ENCODE data around the gene GABRA5. TPM values are rescaled to one million over a fixed set of nuclear protein-coding genes. Genes with fewer than 3 reads are reported as not detected.

GABRA5 gene
- total RNA-seq, 1 experiment from 2014 or later, result not detected

DNA sequence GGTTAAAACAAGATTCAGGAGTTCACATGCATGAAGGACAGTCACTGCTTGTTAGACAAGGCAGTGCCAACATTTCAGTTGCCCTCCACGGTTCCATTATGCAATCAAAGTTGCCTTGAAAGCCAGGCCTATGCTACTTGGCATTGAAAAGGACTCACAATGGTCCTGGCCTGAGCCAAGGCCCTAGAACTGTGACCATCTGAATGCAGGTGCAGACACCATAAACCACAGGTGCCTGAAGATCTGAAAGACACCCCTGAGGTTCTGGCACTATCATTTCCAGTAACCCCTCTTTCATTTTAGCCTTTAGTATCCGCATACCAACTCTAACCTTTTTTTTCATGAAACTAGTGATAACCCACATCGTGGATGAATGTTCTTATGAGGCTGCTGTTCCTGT, 2.8 kb downstream of the GABRA5 start:
- no peak for TF ChIP-seq EZH2 (IDR thresholded peaks at IDR 0.05; ENCODE audit: low read depth)
- TF ChIP-seq, protein P1, sequence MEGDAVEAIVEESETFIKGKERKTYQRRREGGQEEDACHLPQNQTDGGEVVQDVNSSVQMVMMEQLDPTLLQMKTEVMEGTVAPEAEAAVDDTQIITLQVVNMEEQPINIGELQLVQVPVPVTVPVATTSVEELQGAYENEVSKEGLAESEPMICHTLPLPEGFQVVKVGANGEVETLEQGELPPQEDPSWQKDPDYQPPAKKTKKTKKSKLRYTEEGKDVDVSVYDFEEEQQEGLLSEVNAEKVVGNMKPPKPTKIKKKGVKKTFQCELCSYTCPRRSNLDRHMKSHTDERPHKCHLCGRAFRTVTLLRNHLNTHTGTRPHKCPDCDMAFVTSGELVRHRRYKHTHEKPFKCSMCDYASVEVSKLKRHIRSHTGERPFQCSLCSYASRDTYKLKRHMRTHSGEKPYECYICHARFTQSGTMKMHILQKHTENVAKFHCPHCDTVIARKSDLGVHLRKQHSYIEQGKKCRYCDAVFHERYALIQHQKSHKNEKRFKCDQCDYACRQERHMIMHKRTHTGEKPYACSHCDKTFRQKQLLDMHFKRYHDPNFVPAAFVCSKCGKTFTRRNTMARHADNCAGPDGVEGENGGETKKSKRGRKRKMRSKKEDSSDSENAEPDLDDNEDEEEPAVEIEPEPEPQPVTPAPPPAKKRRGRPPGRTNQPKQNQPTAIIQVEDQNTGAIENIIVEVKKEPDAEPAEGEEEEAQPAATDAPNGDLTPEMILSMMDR (conservative IDR thresholded peaks at IDR 0.05), result no peak
- H4K20me1 ChIP-seq (ENCODE audit: insufficient read depth), result no peaks in the 10 kb centered on the region
- no peaks in the 10 kb centered on the region for H3K9me2 ChIP-seq (ENCODE audit: insufficient read depth)
- no peak overlapping the region for H3K27ac ChIP-seq
- no TSS peak for BruUV-seq (replicated peaks)
- no peak overlapping the region for H2AFZ ChIP-seq
- no peaks in the 10 kb centered on the region for H3K79me2 ChIP-seq (ENCODE audit: low read depth)
- no peaks in the 10 kb centered on the region for H3K36me3 ChIP-seq (ENCODE audit: low read depth)
- no peak for DNase-seq
- no peaks in the 10 kb centered on the region for H3F3A ChIP-seq (ENCODE audit: insufficient read depth, low read depth)
- no peaks in the 10 kb centered on the region for H3K4me1 ChIP-seq (replicated peaks; ENCODE audit: insufficient read depth)
- CTCF ChIA-PET, result no interaction called here
- H3K4me2 ChIP-seq, result no peak overlapping the region
- H3K9me3 ChIP-seq (ENCODE audit: insufficient read depth, low read depth), result no peaks in the 10 kb centered on the region
- H3K4me3 ChIP-seq, result no peak overlapping the region
- H3K27me3 ChIP-seq (ENCODE audit: insufficient read depth, low read depth), result no peaks in the 10 kb centered on the region; the same call in 1 of the 2 replicates
- intact Hi-C loops (cut with micrococcal nuclease; ENCODE audit: unreplicated experiment), result no loop called here
- POLR2A ChIA-PET (ENCODE audit: unreplicated experiment), result no interaction called here

DNA sequence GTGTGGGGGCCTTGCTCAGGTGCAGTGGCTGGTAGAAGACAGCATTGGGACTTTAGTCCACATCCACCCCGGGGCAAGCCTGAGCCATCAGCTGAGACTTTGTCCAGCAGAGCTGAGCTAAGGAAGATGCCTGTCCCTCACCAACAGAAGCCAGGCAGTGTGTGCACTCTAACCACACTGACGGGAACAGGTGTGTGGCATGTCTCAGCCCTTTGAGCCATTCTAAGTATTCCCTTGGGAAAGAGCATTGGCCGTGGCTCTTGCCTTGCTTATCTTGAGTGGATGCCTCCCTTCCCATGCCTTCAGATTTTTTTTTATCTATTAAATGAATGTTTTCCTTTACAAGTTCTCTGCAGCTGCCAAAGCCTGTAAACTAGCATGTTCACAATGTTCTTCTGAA, 3.5 kb downstream of the GABRA5 start:
- Histone ChIP-seq H3K4me3 (no peak overlapping the region), H3K9me2 (ENCODE audit: insufficient read depth) (no peaks in the 10 kb centered on the region), H3K27ac (no peak overlapping the region), H2AFZ (no peak overlapping the region), H4K20me1 (ENCODE audit: insufficient read depth) (no peaks in the 10 kb centered on the region), H3K27me3 (ENCODE audit: insufficient read depth, low read depth) (no peaks in the 10 kb centered on the region; the same call in 1 of the 2 replicates), H3K9me3 (ENCODE audit: insufficient read depth, low read depth) (no peaks in the 10 kb centered on the region), H3F3A (ENCODE audit: insufficient read depth, low read depth) (no peaks in the 10 kb centered on the region), H3K36me3 (ENCODE audit: low read depth) (no peaks in the 10 kb centered on the region), H3K79me2 (ENCODE audit: low read depth) (no peaks in the 10 kb centered on the region), H3K4me2 (no peak overlapping the region), H3K4me1 (replicated peaks; ENCODE audit: insufficient read depth) (no peaks in the 10 kb centered on the region)
- intact Hi-C loops (cut with micrococcal nuclease; ENCODE audit: unreplicated experiment), result no loop called here
- TF ChIP-seq, protein P1 (conservative IDR thresholded peaks at IDR 0.05), result no peak
- TF ChIP-seq EZH2 (IDR thresholded peaks at IDR 0.05; ENCODE audit: low read depth), result no peak
- ChIA-PET POLR2A (ENCODE audit: unreplicated experiment) (no interaction called here), CTCF (no interaction called here)
- BruUV-seq (replicated peaks), result no TSS peak
- DNase-seq, result no peak

DNA sequence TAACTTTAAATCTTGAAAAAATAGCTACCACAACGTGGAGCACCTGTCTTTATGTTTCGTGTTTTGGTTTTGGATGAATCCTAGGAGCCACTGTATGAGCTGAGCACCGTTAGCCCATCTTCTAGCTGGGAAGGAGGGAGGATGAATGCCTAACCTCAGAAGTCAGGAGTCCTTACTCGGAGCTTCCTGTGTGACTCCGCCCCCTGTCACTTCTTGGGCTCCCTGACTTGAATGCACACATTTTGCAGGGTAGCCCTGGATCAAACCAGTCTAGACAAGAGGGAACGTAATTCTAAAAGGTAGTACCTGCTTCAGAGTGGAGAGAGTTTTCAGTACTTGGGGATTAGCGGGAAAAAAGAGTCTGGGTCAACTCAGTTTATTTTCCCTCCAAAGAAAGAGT, 5.3 kb downstream of the GABRA5 start:
- H2AFZ ChIP-seq, result no peak overlapping the region
- no peaks in the 10 kb centered on the region for H4K20me1 ChIP-seq (ENCODE audit: insufficient read depth)
- no peaks in the 10 kb centered on the region for H3K79me2 ChIP-seq (ENCODE audit: low read depth)
- no peak overlapping the region for H3K27ac ChIP-seq
- no peaks in the 10 kb centered on the region for H3K36me3 ChIP-seq (ENCODE audit: low read depth)
- intact Hi-C loops (cut with micrococcal nuclease; ENCODE audit: unreplicated experiment), result no loop called here
- ChIA-PET CTCF (no interaction called here), POLR2A (ENCODE audit: unreplicated experiment) (no interaction called here)
- H3F3A ChIP-seq (ENCODE audit: insufficient read depth, low read depth), result no peaks in the 10 kb centered on the region
- BruUV-seq (replicated peaks), result no TSS peak
- H3K4me1 ChIP-seq (replicated peaks; ENCODE audit: insufficient read depth), result no peaks in the 10 kb centered on the region
- H3K27me3 ChIP-seq (ENCODE audit: insufficient read depth, low read depth), result peaks cover 5% of the 10 kb centered on the region; the same call in 1 of the 2 replicates
- no peaks in the 10 kb centered on the region for H3K9me3 ChIP-seq (ENCODE audit: insufficient read depth, low read depth)
- H3K4me2 ChIP-seq, result no peak overlapping the region
- DNase-seq, result no peak
- no peak overlapping the region for H3K4me3 ChIP-seq
- no peak for TF ChIP-seq EZH2 (IDR thresholded peaks at IDR 0.05; ENCODE audit: low read depth)
- TF ChIP-seq, protein P1 (conservative IDR thresholded peaks at IDR 0.05), result no peak
- H3K9me2 ChIP-seq (ENCODE audit: insufficient read depth), result no peaks in the 10 kb centered on the region
